Activated naive CD4-positive, alpha-beta T cell treated with anti-CD3 and anti-CD28 coated beads, Interleukin-2, amount 50 U/mL, for 72 hours (primary cell): ENCODE results near the gene KRTAP5-6. TPM values are rescaled to one million over a fixed set of nuclear protein-coding genes. Genes with fewer than 3 reads are reported as not detected.
A peak's percentile ranks its signal among the peaks of the same experiment; 100 is the strongest.
"Not testable (repeated sequence)": the region's sequence is repeated elsewhere in the genome, so short reads cannot be mapped to it uniquely, and the experiment has no call there.

ENCODE experiments used
- ATAC-seq, 2 donors: fragments of 150-1000 bp; cut with Tn5 transposase; 2 replicates each; pipeline ENCODE4 v1.10.0; 2021; ENCODE audit warnings: mild to moderate bottlenecking in 2 of 2, moderate library complexity in 2 of 2
- DNase-seq, 2 donors: peaks; one replicate each; pipeline ENCODE4 v3.0.0; 2021 to 2022; ENCODE audit warnings: low spot score in 2 of 2
- H3K27ac Mint-ChIP-seq, 2 donors: one replicate each; pipeline ENCODE4 v1.8.0; 2022; ENCODE audit warnings: mild to moderate bottlenecking in 2 of 2, mixed read lengths in 2 of 2
- H3K36me3 Mint-ChIP-seq, 2 donors: one replicate each; pipeline ENCODE4 v1.8.0; 2022; ENCODE audit warnings: mixed read lengths in 2 of 2
- H3K9me3 Mint-ChIP-seq, 2 donors: one replicate each; pipeline ENCODE4 v1.8.0; 2022; ENCODE audit warnings: mixed read lengths in 2 of 2
- total RNA-seq, 2 donors: library from RNA; stranded (reverse); gene quantifications; one replicate each; pipeline ENCODE4 v1.2.3, GENCODE V29; 2022

KRTAP5-6 gene
- total RNA-seq, 2 donors from 2014 or later, result not detected

- no peaks in the 10 kb centered on the region for H3K36me3 Mint-ChIP-seq
- H3K27ac Mint-ChIP-seq, result no peak overlapping the region
- ATAC-seq, result no peak
These were observed 22.5 kb upstream of the KRTAP5-6 start for GRCh38 chr11:1674173-1675131.

GRCh38 chr11:1675536-1676228 is 21.3 kb upstream of the KRTAP5-6 start:
- Mint-ChIP-seq H3K36me3 (no peaks in the 10 kb centered on the region), H3K9me3 (no peaks in the 10 kb centered on the region), H3K27ac (no peak overlapping the region)
- no peak for ATAC-seq
- DNase-seq, result no peak

More at GRCh38 chr11:1674173-1675131, 22.5 kb upstream of the KRTAP5-6 start:
- H3K9me3 Mint-ChIP-seq, result no peaks in the 10 kb centered on the region
- DNase-seq, result peak in 1 of 2 donors; percentile 28

- Mint-ChIP-seq H3K27ac (no peak overlapping the region), H3K36me3 (no peaks in the 10 kb centered on the region)
- no peak for ATAC-seq
These were observed 20.7 kb upstream of the KRTAP5-6 start for GRCh38 chr11:1676229-1676740.

GRCh38 chr11:1679881-1680280 is 17.1 kb upstream of the KRTAP5-6 start:
- no peaks in the 10 kb centered on the region for H3K36me3 Mint-ChIP-seq
- DNase-seq, result no peak
- ATAC-seq, result no peak
- no peak overlapping the region for H3K27ac Mint-ChIP-seq
- H3K9me3 Mint-ChIP-seq, result no peaks in the 10 kb centered on the region

More at GRCh38 chr11:1676229-1676740, 20.7 kb upstream of the KRTAP5-6 start:
- no peaks in the 10 kb centered on the region for H3K9me3 Mint-ChIP-seq
- no peak for DNase-seq

- no peaks in the 10 kb centered on the region for H3K36me3 Mint-ChIP-seq
- no peak for ATAC-seq
- no peak overlapping the region for H3K27ac Mint-ChIP-seq
- H3K9me3 Mint-ChIP-seq, result no peaks in the 10 kb centered on the region
- DNase-seq, result no peak
These were observed 14.6 kb upstream of the KRTAP5-6 start for GRCh38 chr11:1682225-1682905.

- not testable (repeated sequence) for ATAC-seq, H3K36me3 Mint-ChIP-seq, DNase-seq, H3K9me3 Mint-ChIP-seq, H3K27ac Mint-ChIP-seq
These were observed 13.8 kb upstream of the KRTAP5-6 start for GRCh38 chr11:1683216-1683615.

GRCh38 chr11:1683904-1684572 is 13.0 kb upstream of the KRTAP5-6 start:
- not testable (repeated sequence) for H3K27ac Mint-ChIP-seq, H3K36me3 Mint-ChIP-seq, H3K9me3 Mint-ChIP-seq, DNase-seq, ATAC-seq

GRCh38 chr11:1684886-1685874 is 11.8 kb upstream of the KRTAP5-6 start:
- not testable (repeated sequence) for H3K27ac Mint-ChIP-seq, H3K36me3 Mint-ChIP-seq, DNase-seq, H3K9me3 Mint-ChIP-seq
- ATAC-seq, result peak in 1 of 2 donors; percentile 28

GRCh38 chr11:1686220-1686619 is 10.8 kb upstream of the KRTAP5-6 start:
- H3K27ac Mint-ChIP-seq, ATAC-seq, H3K36me3 Mint-ChIP-seq, H3K9me3 Mint-ChIP-seq, DNase-seq: not testable (repeated sequence)

- not testable (repeated sequence) for H3K36me3 Mint-ChIP-seq
These were observed 8.6 kb upstream of the KRTAP5-6 start for GRCh38 chr11:1688336-1688947.

GRCh38 chr11:1689250-1690166 is 7.5 kb upstream of the KRTAP5-6 start:
- H3K36me3 Mint-ChIP-seq, ATAC-seq, H3K9me3 Mint-ChIP-seq, DNase-seq, H3K27ac Mint-ChIP-seq: not testable (repeated sequence)

More at GRCh38 chr11:1688336-1688947, 8.6 kb upstream of the KRTAP5-6 start:
- not testable (repeated sequence) for DNase-seq, H3K9me3 Mint-ChIP-seq, H3K27ac Mint-ChIP-seq
- peak; percentile 23 to 66 for ATAC-seq

GRCh38 chr11:1690167-1691025 is 6.6 kb upstream of the KRTAP5-6 start:
- ATAC-seq (no peak), DNase-seq (no peak)
- Mint-ChIP-seq H3K27ac (no peak overlapping the region), H3K36me3 (no peaks in the 10 kb centered on the region), H3K9me3 (no peaks in the 10 kb centered on the region)
